ENCODE data around the gene FOXC2.

Gene FOXC2

GRCh38 chr16:86616906-86617305, 50.3 kb downstream of the FOXC2 start:
- DNase-seq (ENCODE audit: low spot score), result no peak

- DNase-seq (ENCODE audit: low spot score), result no peak
Measured at GRCh38 chr16:86618431-86619238, 52.0 kb downstream of the FOXC2 start.

Data from Ammon's horn (tissue), 1 donor.